ENCODE measurements around the gene MOCS3. TPM values are rescaled to one million over a fixed set of nuclear protein-coding genes. Genes with fewer than 3 reads are reported as not detected.

MOCS3 gene
- total RNA-seq, 1 experiment from 2014 or later, result 6.4 TPM

DNA sequence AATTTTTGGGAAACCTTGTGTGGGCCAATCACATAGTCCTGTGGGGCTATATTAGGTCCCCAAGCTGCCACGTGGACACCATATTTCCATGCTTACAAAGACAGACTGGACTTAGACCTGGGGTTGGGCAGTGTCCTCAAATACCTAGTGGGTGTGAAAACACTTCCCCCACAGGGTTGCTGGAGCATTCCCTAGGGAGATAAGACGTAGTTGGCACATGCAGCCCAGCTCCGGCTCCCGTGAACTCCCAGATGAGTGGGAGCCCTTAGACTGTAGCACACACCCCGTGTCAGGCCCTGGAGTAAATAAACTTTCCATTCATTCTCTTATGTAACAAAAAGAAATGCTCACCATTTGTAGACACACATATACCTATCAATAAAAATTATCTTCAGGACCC is 50.1 kb downstream of the MOCS3 start:
- no peak for DNase-seq (ENCODE audit: extremely low read depth, low read depth)

DNA sequence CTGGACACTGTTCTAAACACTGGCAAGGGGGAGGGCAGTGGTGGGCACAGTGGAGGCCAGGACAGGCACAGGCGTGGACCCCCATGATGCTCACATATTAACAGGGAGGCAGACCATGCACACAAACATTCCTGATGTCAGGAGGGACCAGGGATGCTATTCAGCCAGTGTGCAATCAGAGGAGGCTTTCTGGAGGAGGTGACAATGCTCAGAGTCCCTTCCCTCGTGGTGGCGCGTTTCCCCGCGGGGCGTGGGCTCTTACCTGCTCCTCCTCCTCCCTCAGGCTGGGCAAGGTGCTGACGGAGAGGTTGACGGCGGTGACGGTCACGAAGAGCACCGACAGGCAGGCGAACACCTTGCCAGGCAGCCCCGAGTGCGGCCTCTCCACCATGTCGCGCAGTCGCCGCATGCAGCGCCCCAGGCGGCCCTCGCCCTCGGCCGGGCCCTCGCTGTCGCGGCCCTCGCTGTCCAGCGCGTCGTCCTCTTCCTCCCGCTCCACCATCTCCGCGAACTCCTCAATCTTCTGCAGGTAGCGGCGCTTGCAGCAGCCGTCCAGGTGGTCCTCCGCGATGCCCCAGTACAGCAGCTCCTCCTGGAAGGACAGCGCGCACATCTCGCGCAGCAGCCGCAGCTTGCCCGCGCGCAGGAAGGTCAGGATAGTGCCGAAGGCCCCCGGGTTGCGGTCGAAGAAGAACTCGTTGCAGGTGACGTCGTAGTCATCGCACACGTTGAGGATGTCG is 50.9 kb downstream of the MOCS3 start:
- no peak for DNase-seq (ENCODE audit: extremely low read depth, low read depth)

DNA sequence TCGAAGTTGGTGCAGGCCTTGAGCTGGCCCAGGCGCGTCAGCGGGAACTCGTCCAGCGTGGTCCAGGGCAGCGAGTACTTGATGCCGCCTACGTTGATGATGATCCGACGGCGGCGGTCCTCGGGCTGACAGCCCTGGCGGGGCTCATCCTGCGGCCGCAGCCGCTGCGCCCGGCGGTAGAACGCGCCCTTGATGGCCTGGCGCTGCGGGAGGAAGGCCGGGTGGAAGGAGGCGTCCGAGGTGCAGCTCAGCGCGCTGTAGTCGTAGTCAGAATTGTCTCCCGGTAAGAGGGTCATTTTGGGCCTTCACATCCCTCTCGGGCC is 51.4 kb downstream of the MOCS3 start:
- DNase-seq (ENCODE audit: extremely low read depth, low read depth), result no peak

DNA sequence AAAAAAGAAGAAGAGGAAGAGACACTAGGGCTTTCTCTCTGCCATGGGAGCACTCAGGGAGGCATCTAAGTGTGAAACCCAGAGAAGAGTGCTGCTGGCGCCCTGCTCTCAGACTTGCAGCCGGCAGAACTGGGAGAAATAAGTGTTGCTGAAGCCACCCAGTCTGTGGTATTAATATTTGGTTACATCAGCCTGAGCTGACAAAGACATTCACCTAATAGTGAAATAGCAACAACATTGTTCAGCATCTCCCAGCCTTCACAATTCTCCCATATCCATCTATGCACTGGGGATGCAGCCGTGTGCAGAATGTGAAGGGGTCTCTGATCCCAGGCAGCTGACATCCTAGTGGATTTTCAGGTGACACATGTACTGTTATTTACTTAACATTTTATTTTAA is 52.3 kb downstream of the MOCS3 start:
- DNase-seq (ENCODE audit: extremely low read depth, low read depth), result no peak

DNA sequence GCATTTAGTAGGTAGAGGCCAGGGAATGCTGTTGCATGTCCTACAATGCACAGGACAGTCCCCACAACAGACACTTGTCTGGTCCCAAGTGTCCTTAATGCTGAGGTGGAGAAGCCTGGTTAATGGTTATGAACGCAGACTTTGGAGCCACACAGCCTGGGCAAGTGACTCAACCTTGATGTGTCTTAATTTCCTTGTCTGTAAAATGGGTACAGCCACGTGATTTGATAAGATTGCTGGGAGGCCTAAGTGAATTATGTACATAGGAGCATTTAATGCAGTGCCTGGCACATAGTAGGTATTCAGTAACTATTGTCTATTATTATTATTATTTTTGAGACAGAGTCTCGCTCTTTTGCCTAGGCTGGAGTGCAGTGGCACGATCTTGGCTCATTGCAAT is 52.9 kb downstream of the MOCS3 start:
- no peak for DNase-seq (ENCODE audit: extremely low read depth, low read depth)

DNA sequence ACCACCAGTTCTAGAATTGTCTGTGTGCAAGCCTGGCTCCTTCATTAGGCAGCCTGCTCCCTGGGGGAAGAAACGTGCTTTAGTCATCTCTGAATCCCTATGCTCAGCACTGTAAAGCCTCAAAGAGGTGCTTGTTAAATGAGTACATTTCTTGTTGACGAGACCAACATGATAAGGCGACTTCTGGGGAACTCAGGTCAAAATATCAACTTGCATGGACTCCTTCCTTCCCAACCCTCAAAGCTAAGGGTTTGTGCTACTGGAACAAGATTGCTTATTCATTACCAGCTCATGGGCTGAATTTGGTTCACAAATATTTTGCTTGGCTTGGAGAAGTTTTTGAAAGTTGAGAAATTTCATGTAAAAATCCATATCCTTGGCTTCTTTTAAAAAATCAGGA is 53.7 kb downstream of the MOCS3 start:
- DNase-seq (ENCODE audit: extremely low read depth, low read depth), result no peak

Other genes with a start within 250 kb of the MOCS3 start
- gene PARD6B, start 227.2 kb upstream of the MOCS3 start, total RNA-seq (2014; rRNA removed; shearing (Covaris generic)), result 6.1 and 6.8 TPM in 2 replicates
- 9.5 and 12.4 TPM in 2 replicates for gene BCAS4, start 163.8 kb upstream of the MOCS3 start, total RNA-seq (2014; rRNA removed; shearing (Covaris generic))
- gene ADNP, start 27.4 kb upstream of the MOCS3 start, total RNA-seq (2014; rRNA removed; shearing (Covaris generic)), result 28.1 and 32.6 TPM in 2 replicates
- 87.7 and 102 TPM in 2 replicates for gene DPM1, start 286 bp upstream of the MOCS3 start, total RNA-seq (2014; rRNA removed; shearing (Covaris generic))
- 77.5 and 84.3 TPM in 2 replicates for gene KCNG1, start 64.3 kb downstream of the MOCS3 start, total RNA-seq (2014; rRNA removed; shearing (Covaris generic))

All from NCI-H460 (cell line).